Thoracic aorta endothelial cell (primary cell): ENCODE measurements around the gene CNNM4. TPM values are rescaled to one million over a fixed set of nuclear protein-coding genes. Genes with fewer than 3 reads are reported as not detected.

Experiments
- small RNA-seq: library from RNA; depleted of rRNA; stranded (forward); fragments of <200 nt; gene quantifications from one replicate; pipeline ENCODE3, GENCODE V24; 2012
- total RNA-seq: library from RNA; depleted of rRNA; stranded (reverse); fragments of >200 nt; gene quantifications from 2 replicates; pipeline ENCODE4 v1.2.3, GENCODE V29; 2012

CNNM4 gene
- 4.0 and 6.1 TPM in 2 replicates for total RNA-seq

GRCh38 chr2:96760036-96760985, at the start of gene CNNM4:
Gene CNNM4 (plus strand): TSS chr2:96760902. CDS start chr2:96761000, 98 bp downstream.

GRCh38 chr2:96739633-96740428, 20.9 kb upstream of the CNNM4 start, which contains the start of gene LMAN2L:
Gene LMAN2L (minus strand): TSS chr2:96740064. CDS start chr2:96740040, 24 bp downstream.

GRCh38 chr2:96816127-96816835, 55.6 kb downstream of the CNNM4 start, which contains the start of gene CNNM3:
Gene CNNM3 (plus strand): TSS chr2:96816268. CDS start chr2:96816278, 10 bp downstream.

GRCh38 chr2:96843538-96844268, 83.0 kb downstream of the CNNM4 start, which contains the start of gene ANKRD23:
Gene ANKRD23 (minus strand): TSS chr2:96844021. CDS start chr2:96843992, 29 bp downstream.

GRCh38 chr2:96857667-96858372, 97.1 kb downstream of the CNNM4 start, which contains the start of gene ANKRD39:
Gene ANKRD39 (minus strand): TSS chr2:96858016. CDS start chr2:96857987, 29 bp downstream.

Small RNAs within 50 kb of the gene (small RNA-seq; reads per million reads assigned to genes)
- not detected for gene MIR3127

Other genes with a start within 250 kb of the CNNM4 start
- 8.9 and 19.1 TPM in 2 replicates for gene ARID5A, start 224.2 kb upstream of the CNNM4 start, total RNA-seq
- gene KANSL3, start 122.6 kb upstream of the CNNM4 start, total RNA-seq: 30.3 and 43.1 TPM in 2 replicates
- under 0.01 and 0.07 TPM in 2 replicates for gene FER1L5, start 118.1 kb upstream of the CNNM4 start, total RNA-seq
- 14.4 and 16.6 TPM in 2 replicates for gene LMAN2L, start 20.8 kb upstream of the CNNM4 start, total RNA-seq
- 9.2 and 9.6 TPM in 2 replicates for gene CNNM3, start 55.4 kb downstream of the CNNM4 start, total RNA-seq
- 1.5 and 1.7 TPM in 2 replicates for gene ANKRD23, start 83.1 kb downstream of the CNNM4 start, total RNA-seq
- 6.8 and 9.1 TPM in 2 replicates for gene ANKRD39, start 97.1 kb downstream of the CNNM4 start, total RNA-seq
- gene SEMA4C, start 109.2 kb downstream of the CNNM4 start, total RNA-seq: 13.8 and 18.4 TPM in 2 replicates
- gene FAM178B, start 225.7 kb downstream of the CNNM4 start, total RNA-seq: not detected in 2 replicates